GM18870 (cell line): ENCODE data around the gene SPRR5.

Experiments
- ATAC-seq: cut with Tn5 transposase; IDR thresholded peaks from one replicate; pipeline ENCODE4 v1.9.1; 2021; ENCODE audit warnings: moderate library complexity; ENCODE audit not compliant: unreplicated experiment

Gene SPRR5

GRCh38 chr1:152942161-152942560, 4.8 kb upstream of the SPRR5 start:
- ATAC-seq = no peak

- ATAC-seq = no peak
Measured at GRCh38 chr1:152946248-152946647, 758 bp upstream of the SPRR5 start.

GRCh38 chr1:152951711-152952110, 4.7 kb downstream of the SPRR5 start:
- no peak for ATAC-seq

- ATAC-seq = no peak
Measured at GRCh38 chr1:152953761-152954160, 6.8 kb downstream of the SPRR5 start.

GRCh38 chr1:152954436-152954835, 7.4 kb downstream of the SPRR5 start:
- no peak for ATAC-seq

GRCh38 chr1:152957561-152957960, 10.6 kb downstream of the SPRR5 start:
- no peak for ATAC-seq

GRCh38 chr1:152959273-152959672, 12.3 kb downstream of the SPRR5 start:
- no peak for ATAC-seq

- no peak for ATAC-seq
Measured at GRCh38 chr1:152959801-152960451, 12.9 kb downstream of the SPRR5 start.

GRCh38 chr1:152960452-152961044, 13.5 kb downstream of the SPRR5 start:
- no peak for ATAC-seq

GRCh38 chr1:152961226-152961891, 14.4 kb downstream of the SPRR5 start:
- no peak for ATAC-seq

GRCh38 chr1:152962876-152963415, 15.9 kb downstream of the SPRR5 start:
- ATAC-seq = no peak

- ATAC-seq = no peak
Measured at GRCh38 chr1:152964536-152964935, 17.5 kb downstream of the SPRR5 start.

GRCh38 chr1:152965853-152966252, 18.8 kb downstream of the SPRR5 start:
- no peak for ATAC-seq

GRCh38 chr1:152967201-152967600, 20.2 kb downstream of the SPRR5 start:
- ATAC-seq = no peak

- ATAC-seq = peak; percentile 96
Measured at GRCh38 chr1:152968248-152968647, 21.2 kb downstream of the SPRR5 start.

- ATAC-seq = no peak
Measured at GRCh38 chr1:152969036-152969435, 22.0 kb downstream of the SPRR5 start.

- no peak for ATAC-seq
Measured at GRCh38 chr1:152970495-152970894, 23.5 kb downstream of the SPRR5 start, which contains the start of gene SPRR4. Gene SPRR4, plus strand, starts transcription at chr1:152970648. Its CDS starts 1,243 bp downstream, at chr1:152971891.

- no peak for ATAC-seq
Measured at GRCh38 chr1:152972196-152972886, 25.3 kb downstream of the SPRR5 start.

GRCh38 chr1:152976688-152977087, 29.7 kb downstream of the SPRR5 start:
- no peak for ATAC-seq

- ATAC-seq = no peak
Measured at GRCh38 chr1:152977614-152978013, 30.6 kb downstream of the SPRR5 start.

GRCh38 chr1:152980676-152981075, 33.7 kb downstream of the SPRR5 start:
- no peak for ATAC-seq
